Measurements from ENCODE around the gene ADAR. TPM values are rescaled to one million over a fixed set of nuclear protein-coding genes. Genes with fewer than 3 reads are reported as not detected.

The ADAR gene
- total RNA-seq, 1 donor from 2014 or later, result 275 TPM

DNA sequence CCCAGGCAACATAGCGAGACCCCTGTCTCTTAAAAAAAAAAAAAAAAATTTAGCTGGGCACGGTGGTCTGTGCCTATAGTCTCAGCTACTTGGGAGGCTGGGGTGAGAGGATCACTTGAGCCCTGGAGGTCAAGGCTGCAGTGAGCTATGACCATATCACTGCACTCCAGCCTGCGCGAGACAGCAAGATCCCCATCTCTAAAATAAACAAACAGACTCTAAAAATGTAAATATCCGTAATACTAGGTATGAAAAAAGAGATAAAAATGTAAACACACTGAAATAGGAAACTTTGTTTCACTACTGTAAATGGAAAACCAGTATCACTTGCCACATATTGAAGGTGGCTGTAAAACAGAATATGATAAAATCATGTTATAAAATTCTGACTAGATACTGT is 17.2 kb downstream of the ADAR start:
- no peak for FAIRE-seq
- Mint-ChIP-seq H3K36me3 (ENCODE audit: low read depth, unreplicated experiment) (peaks cover 54% of the 10 kb centered on the region), H3K27ac (ENCODE audit: unreplicated experiment) (no peak overlapping the region), H3K27me3 (ENCODE audit: low read depth, unreplicated experiment) (no peaks in the 10 kb centered on the region), H3K9me3 (ENCODE audit: unreplicated experiment) (no peaks in the 10 kb centered on the region), H3K4me1 (ENCODE audit: low read depth, unreplicated experiment) (peaks cover 15% of the 10 kb centered on the region), H3K4me3 (ENCODE audit: unreplicated experiment) (no peak overlapping the region)
- Histone ChIP-seq H3K4me2 (ENCODE audit: low read length) (no peak overlapping the region), H3K36me3 (ENCODE audit: insufficient read depth, low read length) (peaks cover 62% of the 10 kb centered on the region), H3K9ac (ENCODE audit: low read length) (no peak overlapping the region), H3K27me3 (ENCODE audit: insufficient read depth, low read length) (no peaks in the 10 kb centered on the region), H3K27ac (ENCODE audit: low read depth, low read length) (no peak overlapping the region), H4K20me1 (ENCODE audit: insufficient read depth, low read length) (peaks cover 74% of the 10 kb centered on the region), H3K79me2 (ENCODE audit: insufficient read depth, low read length) (peaks cover 8% of the 10 kb centered on the region), H3K4me3 (ENCODE audit: insufficient read depth, low read depth, low read length) (no peak overlapping the region), H3K9me3 (ENCODE audit: insufficient read depth, low read depth, low read length) (no peaks in the 10 kb centered on the region), H2AFZ (ENCODE audit: low read depth, low read length) (no peak overlapping the region), H3K4me1 (ENCODE audit: insufficient read depth, low read length) (no peaks in the 10 kb centered on the region)
- no peak for DNase-seq (ENCODE audit: low read depth)
- TF ChIP-seq CTCF (IDR thresholded peaks at IDR 0.05; ENCODE audit: insufficient read depth, low read depth, low read length), result no peak
- no peak for TF ChIP-seq EZH2 (IDR thresholded peaks at IDR 0.05; ENCODE audit: insufficient read depth, low read length)

- H3K9me3 Mint-ChIP-seq (ENCODE audit: unreplicated experiment), result no peaks in the 10 kb centered on the region
- H3K27me3 Mint-ChIP-seq (ENCODE audit: low read depth, unreplicated experiment), result no peaks in the 10 kb centered on the region
- H3K4me1 Mint-ChIP-seq (ENCODE audit: low read depth, unreplicated experiment), result peaks cover 17% of the 10 kb centered on the region
Observed at GRCh38 chr1:154589780-154590179, 18.2 kb downstream of the ADAR start.

More at GRCh38 chr1:154589780-154590179, 18.2 kb downstream of the ADAR start:
- no peaks in the 10 kb centered on the region for H3K9me3 ChIP-seq (ENCODE audit: insufficient read depth, low read depth, low read length)
- no peaks in the 10 kb centered on the region for H3K4me1 ChIP-seq (ENCODE audit: insufficient read depth, low read length)
- H3K27me3 ChIP-seq (ENCODE audit: insufficient read depth, low read length), result no peaks in the 10 kb centered on the region
- no peak for DNase-seq (ENCODE audit: low read depth)
- H4K20me1 ChIP-seq (ENCODE audit: insufficient read depth, low read length), result peaks cover 74% of the 10 kb centered on the region
- no peak overlapping the region for H3K4me3 ChIP-seq (ENCODE audit: insufficient read depth, low read depth, low read length)
- Mint-ChIP-seq H3K4me3 (ENCODE audit: unreplicated experiment) (no peak overlapping the region), H3K36me3 (ENCODE audit: low read depth, unreplicated experiment) (peaks cover 61% of the 10 kb centered on the region), H3K27ac (ENCODE audit: unreplicated experiment) (peak overlapping the region; percentile 80)
- H2AFZ ChIP-seq (ENCODE audit: low read depth, low read length), result no peak overlapping the region
- H3K4me2 ChIP-seq (ENCODE audit: low read length), result no peak overlapping the region
- TF ChIP-seq CTCF (IDR thresholded peaks at IDR 0.05; ENCODE audit: insufficient read depth, low read depth, low read length) (no peak), EZH2 (IDR thresholded peaks at IDR 0.05; ENCODE audit: insufficient read depth, low read length) (no peak)
- no peak overlapping the region for H3K27ac ChIP-seq (ENCODE audit: low read depth, low read length)
- H3K9ac ChIP-seq (ENCODE audit: low read length), result no peak overlapping the region
- H3K36me3 ChIP-seq (ENCODE audit: insufficient read depth, low read length), result peaks cover 67% of the 10 kb centered on the region
- H3K79me2 ChIP-seq (ENCODE audit: insufficient read depth, low read length), result peaks cover 3% of the 10 kb centered on the region
- FAIRE-seq, result no peak
